ENCODE results near the gene C19orf18. TPM values are rescaled to one million over a fixed set of nuclear protein-coding genes. Genes with fewer than 3 reads are reported as not detected.

The C19orf18 gene
- total RNA-seq, 3 donors from 2014 or later = 0.44 to 3.3 (median 0.80) TPM

DNA sequence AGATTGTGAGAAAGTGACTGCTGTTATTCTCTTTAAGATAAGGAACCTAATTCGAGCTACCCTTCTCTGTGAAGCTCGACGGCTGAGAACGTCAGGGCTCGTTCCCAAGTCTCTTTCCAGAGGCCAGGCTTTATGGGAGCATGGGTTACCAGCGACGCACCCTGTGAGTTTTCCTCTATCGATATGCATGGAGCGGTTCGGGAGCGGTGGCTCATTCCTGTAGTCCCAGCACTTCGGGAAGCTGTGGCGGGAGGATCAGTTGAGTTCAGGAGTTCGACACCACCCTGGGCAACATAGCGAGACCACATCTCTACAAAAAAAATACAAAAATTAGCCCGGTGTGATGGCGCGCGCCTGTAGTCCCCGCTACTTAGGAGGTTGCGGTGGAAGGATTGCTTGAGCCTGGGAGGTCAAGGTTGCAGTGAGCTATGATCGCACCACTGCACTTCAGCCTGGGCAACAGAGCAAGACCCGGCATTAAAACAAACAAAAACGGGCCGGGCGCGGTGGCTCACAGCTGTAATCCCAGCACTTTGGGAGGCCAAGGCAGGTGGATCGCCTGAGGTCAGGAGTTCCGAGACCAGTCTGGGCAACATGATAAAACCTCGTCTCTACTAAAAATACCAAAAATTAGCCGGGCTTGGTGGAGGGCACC lies 29.0 kb upstream of the C19orf18 start:
- intact Hi-C loops (cut with DNase I; ENCODE audit: low total_unique reads) = no loop called here
- H3K27me3 ChIP-seq = no peaks in the 10 kb centered on the region
- H3K36me3 ChIP-seq = peaks cover 22% of the 10 kb centered on the region

GRCh38 chr19:58002384-58003173 lies 28.2 kb upstream of the C19orf18 start, which contains the start of gene ZNF606:
Gene ZNF606 (minus strand): TSS chr19:58002820. CDS start chr19:58001319, 1,501 bp downstream.
- H3K9me3 ChIP-seq = peaks cover 56 to 76% of the 10 kb centered on the region in 2 donors
- H3K27me3 ChIP-seq = no peaks in the 10 kb centered on the region
- DNase-seq (ENCODE audit: low spot score in 2 of 2) = peak; percentile 77 to 83
- peak; percentile 71 for TF ChIP-seq POLR2A (IDR thresholded peaks at IDR 0.05)
- TF ChIP-seq POLR2AphosphoS5 (IDR thresholded peaks at IDR 0.05) = peak; percentile 69 to 93 (median 78)
- TF ChIP-seq, protein P1, sequence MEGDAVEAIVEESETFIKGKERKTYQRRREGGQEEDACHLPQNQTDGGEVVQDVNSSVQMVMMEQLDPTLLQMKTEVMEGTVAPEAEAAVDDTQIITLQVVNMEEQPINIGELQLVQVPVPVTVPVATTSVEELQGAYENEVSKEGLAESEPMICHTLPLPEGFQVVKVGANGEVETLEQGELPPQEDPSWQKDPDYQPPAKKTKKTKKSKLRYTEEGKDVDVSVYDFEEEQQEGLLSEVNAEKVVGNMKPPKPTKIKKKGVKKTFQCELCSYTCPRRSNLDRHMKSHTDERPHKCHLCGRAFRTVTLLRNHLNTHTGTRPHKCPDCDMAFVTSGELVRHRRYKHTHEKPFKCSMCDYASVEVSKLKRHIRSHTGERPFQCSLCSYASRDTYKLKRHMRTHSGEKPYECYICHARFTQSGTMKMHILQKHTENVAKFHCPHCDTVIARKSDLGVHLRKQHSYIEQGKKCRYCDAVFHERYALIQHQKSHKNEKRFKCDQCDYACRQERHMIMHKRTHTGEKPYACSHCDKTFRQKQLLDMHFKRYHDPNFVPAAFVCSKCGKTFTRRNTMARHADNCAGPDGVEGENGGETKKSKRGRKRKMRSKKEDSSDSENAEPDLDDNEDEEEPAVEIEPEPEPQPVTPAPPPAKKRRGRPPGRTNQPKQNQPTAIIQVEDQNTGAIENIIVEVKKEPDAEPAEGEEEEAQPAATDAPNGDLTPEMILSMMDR (IDR thresholded peaks at IDR 0.05) = no peak
- H3K36me3 ChIP-seq = peaks cover 22% of the 10 kb centered on the region
- intact Hi-C loops (cut with DNase I; ENCODE audit: low total_unique reads) = no loop called here
- H3K27ac ChIP-seq = peak within 1 kb of the TSS; percentile 95 to 97
- peaks cover 0 to 8% of the 10 kb centered on the region in 2 donors for H3K4me1 ChIP-seq
- peak within 1 kb of the TSS; percentile 76 to 96 (median 96) for H3K4me3 ChIP-seq

More for the DNA sequence above, 29.0 kb upstream of the C19orf18 start:
- peak overlapping the region; percentile 95 to 97 for H3K27ac ChIP-seq
- no peak for TF ChIP-seq POLR2A (IDR thresholded peaks at IDR 0.05)
- TF ChIP-seq, protein P1 (IDR thresholded peaks at IDR 0.05) = no peak
- no peak for TF ChIP-seq POLR2AphosphoS5 (IDR thresholded peaks at IDR 0.05)
- peaks cover 60 to 78% of the 10 kb centered on the region in 2 donors for H3K9me3 ChIP-seq
- peak overlapping the region; percentile 76 to 96 (median 96) for H3K4me3 ChIP-seq
- DNase-seq (ENCODE audit: low spot score in 2 of 2) = no peak
- H3K4me1 ChIP-seq = peaks cover 0 to 8% of the 10 kb centered on the region in 2 donors

GRCh38 chr19:58001895-58002369 lies 27.6 kb upstream of the C19orf18 start:
- peak overlapping the region; percentile 95 to 97 for H3K27ac ChIP-seq
- peaks cover 0 to 8% of the 10 kb centered on the region in 2 donors for H3K4me1 ChIP-seq
- H3K27me3 ChIP-seq = no peaks in the 10 kb centered on the region
- H3K9me3 ChIP-seq = peaks cover 57 to 76% of the 10 kb centered on the region in 2 donors
- DNase-seq (ENCODE audit: low spot score in 2 of 2) = no peak
- peaks cover 22% of the 10 kb centered on the region for H3K36me3 ChIP-seq
- TF ChIP-seq POLR2AphosphoS5 (IDR thresholded peaks at IDR 0.05) = no peak
- TF ChIP-seq POLR2A (IDR thresholded peaks at IDR 0.05) = no peak
- intact Hi-C loops (cut with DNase I; ENCODE audit: low total_unique reads) = no loop called here
- peak overlapping the region; percentile 76 to 96 (median 96) for H3K4me3 ChIP-seq

DNA sequence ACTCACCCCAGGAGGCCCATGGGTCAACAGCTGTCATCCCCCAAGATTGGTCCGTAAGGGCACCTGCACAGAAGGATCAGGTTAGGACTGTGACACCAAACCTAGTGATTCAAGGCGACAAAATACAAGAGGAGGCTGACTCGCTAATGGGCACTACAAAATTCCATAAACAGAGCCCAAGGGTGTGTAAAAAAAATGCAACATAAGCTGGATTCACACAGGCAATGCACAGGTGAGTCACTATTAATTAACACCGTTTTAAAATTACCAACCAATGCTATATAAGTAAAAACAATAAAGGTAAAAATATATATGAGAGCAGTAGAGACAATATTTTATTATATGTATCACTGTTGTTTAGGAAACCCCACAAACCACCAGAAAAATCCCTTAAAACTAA lies 26.3 kb upstream of the C19orf18 start:
- DNase-seq (ENCODE audit: low spot score in 2 of 2) = no peak
- intact Hi-C loops (cut with DNase I; ENCODE audit: low total_unique reads) = no loop called here
- Histone ChIP-seq H3K27me3 (no peaks in the 10 kb centered on the region), H3K4me1 (peaks cover 0 to 8% of the 10 kb centered on the region in 2 donors), H3K27ac (no peak overlapping the region), H3K36me3 (peaks cover 17% of the 10 kb centered on the region), H3K4me3 (peak overlapping the region in 1 of 3 donors; percentile 96), H3K9me3 (peaks cover 58 to 76% of the 10 kb centered on the region in 2 donors)
- no peak for TF ChIP-seq POLR2AphosphoS5 (IDR thresholded peaks at IDR 0.05)

GRCh38 chr19:57992841-57993240 lies 18.5 kb upstream of the C19orf18 start:
- Histone ChIP-seq H3K9me3 (peaks cover 94 to 98% of the 10 kb centered on the region in 2 donors), H3K4me3 (no peak overlapping the region), H3K4me1 (no peaks in the 10 kb centered on the region), H3K27me3 (no peaks in the 10 kb centered on the region), H3K27ac (no peak overlapping the region), H3K36me3 (peaks cover 30% of the 10 kb centered on the region)
- DNase-seq (ENCODE audit: low spot score in 2 of 2) = no peak
- intact Hi-C loops (cut with DNase I; ENCODE audit: low total_unique reads) = no loop called here
- TF ChIP-seq POLR2AphosphoS5 (IDR thresholded peaks at IDR 0.05) (no peak), POLR2A (IDR thresholded peaks at IDR 0.05) (no peak)
- TF ChIP-seq, protein P1 (IDR thresholded peaks at IDR 0.05) = no peak

All from breast epithelium (tissue), 4 donors.